ENCODE measurements around the gene SPEG. TPM values are rescaled to one million over a fixed set of nuclear protein-coding genes. Genes with fewer than 3 reads are reported as not detected.

Gene SPEG
- total RNA-seq, 2 experiments from 2014 or later: 0.46 TPM; not detected in 1

- POLR2A ChIA-PET: interaction anchor here (0.6 kb wide), 1 partner anchor 575 kb away, joined by 4 read pairs; no protein-coding TSS in a partner anchor
- no peaks in the 10 kb centered on the region for H3K9me3 ChIP-seq (ENCODE audit: low read length)
- CTCF ChIA-PET (ENCODE audit: unreplicated experiment): interaction anchor here (1.3 kb wide), 1 partner anchor 9 kb away, joined by 3 read pairs; no protein-coding TSS in a partner anchor
- no peaks in the 10 kb centered on the region for H3K36me3 ChIP-seq (ENCODE audit: insufficient read depth, low read length)
- intact Hi-C loops (cut with micrococcal nuclease; ENCODE audit: unreplicated experiment): no loop called here
- H3K9me2 ChIP-seq (ENCODE audit: insufficient read depth, low read length): no peaks in the 10 kb centered on the region
- no TSS peak for BruUV-seq (replicated peaks)
- no peak overlapping the region for H2AFZ ChIP-seq (ENCODE audit: low read length)
- TF ChIP-seq EZH2phosphoT487 (IDR thresholded peaks at IDR 0.05; ENCODE audit: borderline replicate concordance, low read depth, low read length) (no peak), CTCF (conservative IDR thresholded peaks at IDR 0.05; ENCODE audit: low read length) (no peak)
- H3K4me1 ChIP-seq (ENCODE audit: insufficient read depth, low read length, poor library complexity, severe bottlenecking): no peaks in the 10 kb centered on the region
- DNase-seq (ENCODE audit: low spot score): no peak
- H3K79me2 ChIP-seq (ENCODE audit: insufficient read depth, low read depth, low read length): no peaks in the 10 kb centered on the region
- H3K4me2 ChIP-seq (ENCODE audit: low read length): no peak overlapping the region
- H4K20me1 ChIP-seq (ENCODE audit: insufficient read depth, low read length): no peaks in the 10 kb centered on the region
- H3K27ac ChIP-seq (ENCODE audit: low read depth, low read length, poor library complexity, severe bottlenecking): no peak overlapping the region
- no peak overlapping the region for H3K4me3 ChIP-seq (ENCODE audit: low read depth, low read length, poor library complexity, severe bottlenecking)
Measured at GRCh38 chr2:219439506-219439905, 4.9 kb downstream of the SPEG start.

GRCh38 chr2:219440388-219441256, 6.0 kb downstream of the SPEG start:
- Histone ChIP-seq H3K9me3 (ENCODE audit: low read length) (no peaks in the 10 kb centered on the region), H4K20me1 (ENCODE audit: insufficient read depth, low read length) (no peaks in the 10 kb centered on the region), H3K9me2 (ENCODE audit: insufficient read depth, low read length) (no peaks in the 10 kb centered on the region), H3K4me2 (ENCODE audit: low read length) (no peak overlapping the region), H3K4me1 (ENCODE audit: insufficient read depth, low read length, poor library complexity, severe bottlenecking) (no peaks in the 10 kb centered on the region), H3K36me3 (ENCODE audit: insufficient read depth, low read length) (no peaks in the 10 kb centered on the region), H3K27ac (ENCODE audit: low read depth, low read length, poor library complexity, severe bottlenecking) (no peak overlapping the region), H2AFZ (ENCODE audit: low read length) (no peak overlapping the region), H3K4me3 (ENCODE audit: low read depth, low read length, poor library complexity, severe bottlenecking) (no peak overlapping the region), H3K79me2 (ENCODE audit: insufficient read depth, low read depth, low read length) (no peaks in the 10 kb centered on the region)
- CTCF ChIA-PET (ENCODE audit: unreplicated experiment): interaction anchor here (1.3 kb wide), 2 partner anchors 10 to 15 kb away, joined by 3 read pairs; no protein-coding TSS in a partner anchor
- DNase-seq (ENCODE audit: low spot score): no peak
- intact Hi-C loops (cut with micrococcal nuclease; ENCODE audit: unreplicated experiment): no loop called here
- no peak for TF ChIP-seq CTCF (conservative IDR thresholded peaks at IDR 0.05; ENCODE audit: low read length)
- no peak for TF ChIP-seq EZH2phosphoT487 (IDR thresholded peaks at IDR 0.05; ENCODE audit: borderline replicate concordance, low read depth, low read length)
- BruUV-seq (replicated peaks): no TSS peak
- POLR2A ChIA-PET: interaction anchor here (0.7 to 0.8 kb wide), 3 partner anchors 13 to 24 kb away, joined by 3 to 6 read pairs (median 3); no protein-coding TSS in a partner anchor
